Endothelial cell of umbilical vein (primary cell): ENCODE results near the gene FHOD3. TPM values are rescaled to one million over a fixed set of nuclear protein-coding genes. Genes with fewer than 3 reads are reported as not detected.

Experiments
- BruUV-seq: library from RNA; stranded (reverse); fragments of 400-500 nt; replicated peaks from 2 replicates; lab custom pipeline; 2021; lab: Mats Ljungman, UMichigan
- CTCF ChIA-PET: fragments of 300-600, 350-600 bp; sonication (Branson Sonifier 250); formaldehyde crosslinking; loops from one replicate; lab custom pipeline; 2021; ENCODE audit warnings: antibody characterized with exemption, inconsistent platforms; lab: Charles Lee
- POLR2A ChIA-PET: fragments of 300-600, 350-600 bp; sonication (Branson Sonifier 250); formaldehyde crosslinking; loops from one replicate; lab custom pipeline; 2021; ENCODE audit warnings: antibody characterized with exemption, inconsistent platforms; lab: Charles Lee
- DNase-seq: peaks from one replicate; pipeline ENCODE4 v3.0.0-alpha.2; 2011; ENCODE audit warnings: low read depth, low spot score
- FAIRE-seq: peaks from 2 replicates; lab custom pipeline; 2011; peaks lifted over from hg19 to GRCh38; lab: Jason Lieb, UNC
- H2AFZ ChIP-seq: 2 replicates; pipeline ENCODE4 v1.6.0; 2012; ENCODE audit warnings: low read depth, low read length, control low read depth, inconsistent platforms
- H3K27ac ChIP-seq: 2 replicates; pipeline ENCODE4 v1.5.1; 2011; ENCODE audit warnings: low read depth, mild to moderate bottlenecking, control low read depth, low read length, moderate library complexity; ENCODE audit not compliant: insufficient read depth
- H3K27me3 ChIP-seq, 2 experiments: 2 replicates each; pipeline versions ENCODE4 v1.6.0 to v1.6.1; 2011; ENCODE audit warnings: low read length in 2 of 2, mixed read lengths in 1 of 2; ENCODE audit not compliant: control insufficient read depth in 2 of 2, insufficient read depth in 2 of 2
- H3K36me3 ChIP-seq, 2 experiments: 2 replicates in 1 of 2; 3 replicates in 1 of 2; pipeline ENCODE4 v1.5.1; 2011; ENCODE audit warnings: low read length in 2 of 2, mild to moderate bottlenecking in 1 of 2, moderate library complexity in 1 of 2; ENCODE audit not compliant: control insufficient read depth in 2 of 2, insufficient read depth in 2 of 2; ENCODE audit errors: extremely low read depth in 1 of 2
- H3K4me1 ChIP-seq: 3 replicates; pipeline ENCODE4 v1.5.1; 2011; ENCODE audit warnings: mild to moderate bottlenecking, low read length; ENCODE audit not compliant: control insufficient read depth, insufficient read depth; ENCODE audit errors: extremely low read depth
- H3K4me2 ChIP-seq: 2 replicates; pipeline ENCODE4 v1.6.1; 2011; ENCODE audit warnings: low read length, control low read depth, mixed read lengths; ENCODE audit not compliant: insufficient read depth
- H3K4me3 ChIP-seq, 3 experiments: fragments of 200-600 bp in 1 of 3; sonication (generic), shearing (Covaris generic) in 1 of 3; replicated peaks in 1 of 3; 2 replicates each; pipeline ENCODE4 v1.5.1; 2011 to 2016; ENCODE audit warnings: control low read depth in 3 of 3, low read length in 3 of 3, mild to moderate bottlenecking in 2 of 3, inconsistent platforms in 1 of 3, low read depth in 1 of 3, moderate library complexity in 1 of 3; ENCODE audit not compliant: insufficient read depth in 1 of 3
- H3K79me2 ChIP-seq: 2 replicates; pipeline ENCODE4 v1.6.0; 2012; ENCODE audit warnings: low read length, inconsistent platforms; ENCODE audit not compliant: control insufficient read depth, insufficient read depth
- H3K9ac ChIP-seq: replicated peaks from 2 replicates; pipeline ENCODE3; 2011; ENCODE audit warnings: low read length, control low read depth; ENCODE audit not compliant: insufficient read depth; ENCODE audit errors: extremely low read depth
- H3K9me1 ChIP-seq: replicated peaks from 3 replicates; pipeline ENCODE4 v1.6.0; 2011; ENCODE audit warnings: mild to moderate bottlenecking, low read length; ENCODE audit not compliant: control insufficient read depth, insufficient read depth; ENCODE audit errors: extremely low read depth
- H3K9me3 ChIP-seq: replicated peaks from 2 replicates; pipeline ENCODE4 v1.5.1; 2012; ENCODE audit warnings: low read length, inconsistent platforms; ENCODE audit not compliant: control insufficient read depth, insufficient read depth
- H4K20me1 ChIP-seq: replicated peaks from 2 replicates; pipeline ENCODE3; 2011; ENCODE audit warnings: mild to moderate bottlenecking, low read length; ENCODE audit not compliant: control insufficient read depth, insufficient read depth; ENCODE audit errors: extremely low read depth
- CTCF ChIP-seq, 2 donors: IDR thresholded peaks; 1 replicate in 1 of 2; 2 replicates in 1 of 2; pipeline ENCODE4 v1.5.1; 2011; ENCODE audit warnings: low read length in 2 of 2, mild to moderate bottlenecking in 2 of 2, moderate library complexity in 2 of 2, control low read depth in 1 of 2, inconsistent platforms in 1 of 2, low read depth in 1 of 2; ENCODE audit not compliant: insufficient read depth in 1 of 2; ENCODE audit errors: extremely low read depth in 1 of 2
- EZH2 ChIP-seq: IDR thresholded peaks from 2 replicates; pipeline ENCODE4 v1.6.1; 2012; ENCODE audit warnings: borderline replicate concordance, low read depth, mild to moderate bottlenecking, moderate library complexity, low read length, inconsistent platforms; ENCODE audit not compliant: severe bottlenecking
- FOS ChIP-seq: IDR thresholded peaks from 2 replicates; pipeline ENCODE4 v1.6.1; 2011; ENCODE audit warnings: mild to moderate bottlenecking, low read length, moderate library complexity, borderline replicate concordance; ENCODE audit not compliant: insufficient read depth
- GATA2 ChIP-seq: IDR thresholded peaks from 2 replicates; pipeline ENCODE4 v1.7.0; 2011; ENCODE audit warnings: low read depth, mild to moderate bottlenecking, moderate library complexity, mixed read lengths, low read length; ENCODE audit not compliant: insufficient read length, insufficient read depth
- JUN ChIP-seq: IDR thresholded peaks from 2 replicates; pipeline ENCODE4 v1.6.1; 2011; ENCODE audit warnings: borderline replicate concordance, low read depth; ENCODE audit not compliant: insufficient read length, insufficient read depth
- MAX ChIP-seq: IDR thresholded peaks from 2 replicates; pipeline ENCODE4 v1.6.1; 2011; ENCODE audit not compliant: insufficient read depth, insufficient read length
- MYC ChIP-seq: IDR thresholded peaks from one replicate; pipeline ENCODE4 v1.6.1; 2011; ENCODE audit warnings: mild to moderate bottlenecking, low read depth, low read length
- POLR2A ChIP-seq: IDR thresholded peaks from 2 replicates; pipeline ENCODE4 v1.6.1; 2012; ENCODE audit warnings: low read depth, mild to moderate bottlenecking, control low read depth, low read length
- POLR2AphosphoS5 ChIP-seq: IDR thresholded peaks from 2 replicates; pipeline ENCODE4 v1.6.1; 2012; ENCODE audit warnings: low read depth, mild to moderate bottlenecking, control low read depth, low read length, moderate library complexity; ENCODE audit not compliant: insufficient read depth
- dilution Hi-C: fragments of 300-500 bp; cut with MboI; formaldehyde crosslinking; loops from one replicate; pipeline ENCODE4 v1.15.0; 2019; ENCODE audit warnings: low sequenced_read_pairs; ENCODE audit not compliant: extremely low pct_ligation_motif_present
- intact Hi-C: fragments of 100-400 bp; cut with micrococcal nuclease; formaldehyde crosslinking; loops from one replicate; pipeline ENCODE4 v1.10.0; 2022
- polyA plus RNA-seq, 4 experiments: library from polyadenylated mRNA; depleted of rRNA in 3 of 4; stranded (reverse) in 3 of 4; unstranded in 1 of 4; fragments of >200 nt; gene quantifications; 2 replicates each; pipeline versions ENCODE4 v1.2.1 to v1.2.3, GENCODE V29; 2011 to 2012; ENCODE audit warnings: missing spikeins in 1 of 4
- total RNA-seq: library from RNA; stranded (reverse); gene quantifications from 2 replicates; pipeline ENCODE4 v1.2.3, GENCODE V29; 2021

The FHOD3 gene
- total and polyA plus RNA-seq, 2 donors (not counting 3 experiments of a cell fraction or from before 2014, with no cell fraction given): 0.06 to 1.5 TPM

GRCh38 chr18:36826556-36826955, 529.0 kb downstream of the FHOD3 start:
- Histone ChIP-seq H2AFZ (no peak overlapping the region), H4K20me1 (no peaks in the 10 kb centered on the region), H3K27me3 (no peaks in the 10 kb centered on the region), H3K36me3 (peaks cover 2 to 4% of the 10 kb centered on the region in 2 experiments), H3K79me2 (peaks cover 44% of the 10 kb centered on the region), H3K27ac (no peak overlapping the region), H3K9me1 (no peaks in the 10 kb centered on the region), H3K9me3 (no peaks in the 10 kb centered on the region), H3K4me2 (no peak overlapping the region), H3K4me1 (peaks cover 18% of the 10 kb centered on the region), H3K9ac (no peak overlapping the region), H3K4me3 (no peak overlapping the region)
- intact Hi-C loops (no loop called here), dilution Hi-C loops (no loop called here)
- POLR2A ChIA-PET: no interaction called here
- DNase-seq: no peak
- CTCF ChIA-PET: interaction anchor here (1.4 to 1.6 kb wide), 2 partner anchors 17 to 73 kb away, joined by 4 to 7 read pairs; no protein-coding TSS in a partner anchor
- no TSS peak for BruUV-seq
- FAIRE-seq: no peak
- TF ChIP-seq GATA2 (no peak), FOS (no peak), CTCF (IDR thresholded peaks at IDR 0.05; ENCODE audit: extremely low read depth in 1 of 2, insufficient read depth in 1 of 2, low read depth in 1 of 2, low read length in 2 of 2) (no peak), JUN (no peak), EZH2 (no peak), POLR2A (no peak), MAX (no peak), MYC (no peak), POLR2AphosphoS5 (no peak)
